Measurements from ENCODE around the gene CHEK2.

The CHEK2 gene

DNA sequence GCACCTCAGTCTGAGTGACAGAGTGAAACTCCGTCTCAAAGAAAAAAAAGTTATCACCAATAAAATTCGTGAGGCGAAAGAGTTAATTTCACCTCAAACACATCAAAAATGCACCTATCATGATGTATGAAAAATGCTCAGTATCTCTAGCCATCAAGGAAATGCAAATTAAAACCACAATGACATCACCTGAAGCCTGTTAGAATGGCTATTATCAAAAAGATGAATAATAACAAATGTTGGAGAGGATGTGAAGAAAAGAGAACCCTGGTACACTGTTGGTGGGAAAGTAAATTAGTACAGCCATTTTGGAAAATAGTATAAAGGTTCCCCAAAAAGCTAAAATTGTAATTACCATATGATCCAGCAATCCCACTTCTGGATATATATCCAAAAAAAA is 23.6 kb downstream of the CHEK2 start:
- Histone ChIP-seq H3K36me3 (replicated peaks; ENCODE audit: low read depth, low read length) (peaks cover 41% of the 10 kb centered on the region), H3K27me3 (ENCODE audit: low read depth, low read length) (no peaks in the 10 kb centered on the region), H2AFZ (ENCODE audit: low read depth, low read length) (no peak overlapping the region), H3K4me2 (ENCODE audit: low read length) (no peak overlapping the region), H3K79me2 (ENCODE audit: low read length) (no peaks in the 10 kb centered on the region), H3K4me1 (ENCODE audit: low read length) (peaks cover 4% of the 10 kb centered on the region; the same call in 1 of the 2 replicates), H3K27ac (ENCODE audit: low read length) (no peak overlapping the region), H3K9me3 (ENCODE audit: insufficient read depth, low read length) (no peaks in the 10 kb centered on the region), H3K4me3 (ENCODE audit: low read length) (no peak overlapping the region), H3K9ac (ENCODE audit: low read length) (no peak overlapping the region), H4K20me1 (ENCODE audit: insufficient read depth, low read length) (no peaks in the 10 kb centered on the region)
- TF ChIP-seq, protein P1, sequence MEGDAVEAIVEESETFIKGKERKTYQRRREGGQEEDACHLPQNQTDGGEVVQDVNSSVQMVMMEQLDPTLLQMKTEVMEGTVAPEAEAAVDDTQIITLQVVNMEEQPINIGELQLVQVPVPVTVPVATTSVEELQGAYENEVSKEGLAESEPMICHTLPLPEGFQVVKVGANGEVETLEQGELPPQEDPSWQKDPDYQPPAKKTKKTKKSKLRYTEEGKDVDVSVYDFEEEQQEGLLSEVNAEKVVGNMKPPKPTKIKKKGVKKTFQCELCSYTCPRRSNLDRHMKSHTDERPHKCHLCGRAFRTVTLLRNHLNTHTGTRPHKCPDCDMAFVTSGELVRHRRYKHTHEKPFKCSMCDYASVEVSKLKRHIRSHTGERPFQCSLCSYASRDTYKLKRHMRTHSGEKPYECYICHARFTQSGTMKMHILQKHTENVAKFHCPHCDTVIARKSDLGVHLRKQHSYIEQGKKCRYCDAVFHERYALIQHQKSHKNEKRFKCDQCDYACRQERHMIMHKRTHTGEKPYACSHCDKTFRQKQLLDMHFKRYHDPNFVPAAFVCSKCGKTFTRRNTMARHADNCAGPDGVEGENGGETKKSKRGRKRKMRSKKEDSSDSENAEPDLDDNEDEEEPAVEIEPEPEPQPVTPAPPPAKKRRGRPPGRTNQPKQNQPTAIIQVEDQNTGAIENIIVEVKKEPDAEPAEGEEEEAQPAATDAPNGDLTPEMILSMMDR (IDR thresholded peaks at IDR 0.05; ENCODE audit: low read depth, low read length): no peak
- TF ChIP-seq EZH2phosphoT487 (IDR thresholded peaks at IDR 0.05; ENCODE audit: low read depth): no peak

DNA sequence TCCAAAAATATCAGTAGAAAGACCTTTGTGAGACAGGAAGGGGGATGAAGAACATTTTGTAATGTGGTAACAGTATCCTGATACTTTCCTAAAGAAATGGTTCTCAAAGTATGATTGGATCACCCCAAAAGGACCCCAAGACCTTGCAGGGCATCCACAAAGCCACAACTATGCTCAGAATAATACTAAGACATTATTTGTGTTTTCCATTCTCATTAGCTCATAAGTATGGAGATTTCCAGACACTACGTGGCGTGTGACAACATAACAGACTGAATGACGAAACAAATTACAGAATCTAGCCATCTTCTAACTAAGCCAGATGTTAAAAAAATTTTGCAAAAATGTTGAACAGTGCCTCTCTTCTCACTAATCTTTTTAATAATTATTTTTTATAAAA is 24.9 kb downstream of the CHEK2 start:
- Histone ChIP-seq H3K9me3 (ENCODE audit: insufficient read depth, low read length) (no peaks in the 10 kb centered on the region), H3K27ac (ENCODE audit: low read length) (no peak overlapping the region), H3K4me2 (ENCODE audit: low read length) (no peak overlapping the region), H3K9ac (ENCODE audit: low read length) (no peak overlapping the region), H4K20me1 (ENCODE audit: insufficient read depth, low read length) (no peaks in the 10 kb centered on the region), H3K36me3 (replicated peaks; ENCODE audit: low read depth, low read length) (peaks cover 42% of the 10 kb centered on the region), H3K27me3 (ENCODE audit: low read depth, low read length) (no peaks in the 10 kb centered on the region), H3K4me3 (ENCODE audit: low read length) (no peak overlapping the region), H2AFZ (ENCODE audit: low read depth, low read length) (no peak overlapping the region), H3K79me2 (ENCODE audit: low read length) (no peaks in the 10 kb centered on the region), H3K4me1 (ENCODE audit: low read length) (peaks cover 4% of the 10 kb centered on the region; the same call in 1 of the 2 replicates)
- TF ChIP-seq EZH2phosphoT487 (IDR thresholded peaks at IDR 0.05; ENCODE audit: low read depth): no peak
- TF ChIP-seq, protein P1 (IDR thresholded peaks at IDR 0.05; ENCODE audit: low read depth, low read length): no peak

DNA sequence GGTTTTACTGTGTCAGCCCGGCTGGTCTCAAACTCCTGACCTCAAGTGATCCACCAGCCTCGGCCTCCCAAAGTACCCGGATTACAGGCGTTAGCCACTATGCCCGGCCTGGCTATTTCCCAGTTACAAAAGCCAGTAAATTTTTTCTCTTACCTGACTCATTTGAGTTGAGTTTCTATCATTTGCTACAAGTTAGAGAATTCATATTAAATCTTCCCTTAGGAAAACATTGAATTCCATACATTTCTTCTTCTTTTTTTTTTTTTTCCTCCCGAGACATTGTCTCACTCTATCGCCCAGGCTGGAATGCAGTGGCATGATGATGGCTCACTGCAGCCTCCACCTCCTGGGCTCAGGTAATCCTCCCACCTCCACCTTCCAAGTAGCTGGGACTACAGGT is 26.0 kb downstream of the CHEK2 start:
- no peak overlapping the region for H3K9ac ChIP-seq (ENCODE audit: low read length)
- no peak overlapping the region for H3K4me3 ChIP-seq (ENCODE audit: low read length)
- H3K4me2 ChIP-seq (ENCODE audit: low read length): no peak overlapping the region
- no peaks in the 10 kb centered on the region for H3K79me2 ChIP-seq (ENCODE audit: low read length)
- no peaks in the 10 kb centered on the region for H3K9me3 ChIP-seq (ENCODE audit: insufficient read depth, low read length)
- H4K20me1 ChIP-seq (ENCODE audit: insufficient read depth, low read length): no peaks in the 10 kb centered on the region
- H2AFZ ChIP-seq (ENCODE audit: low read depth, low read length): no peak overlapping the region
- H3K27me3 ChIP-seq (ENCODE audit: low read depth, low read length): no peaks in the 10 kb centered on the region
- no peak overlapping the region for H3K27ac ChIP-seq (ENCODE audit: low read length)
- TF ChIP-seq, protein P1 (IDR thresholded peaks at IDR 0.05; ENCODE audit: low read depth, low read length): no peak
- H3K4me1 ChIP-seq (ENCODE audit: low read length): peaks cover 4% of the 10 kb centered on the region; the same call in 1 of the 2 replicates
- H3K36me3 ChIP-seq (replicated peaks; ENCODE audit: low read depth, low read length): peaks cover 47% of the 10 kb centered on the region

GRCh38 chr22:28714043-28714628 is 27.5 kb downstream of the CHEK2 start:
- Histone ChIP-seq H3K4me2 (ENCODE audit: low read length) (no peak overlapping the region), H3K9ac (ENCODE audit: low read length) (no peak overlapping the region), H4K20me1 (ENCODE audit: insufficient read depth, low read length) (no peaks in the 10 kb centered on the region), H3K9me3 (ENCODE audit: insufficient read depth, low read length) (no peaks in the 10 kb centered on the region), H3K4me1 (ENCODE audit: low read length) (peaks cover 4% of the 10 kb centered on the region; the same call in 1 of the 2 replicates), H3K4me3 (ENCODE audit: low read length) (no peak overlapping the region), H3K27ac (ENCODE audit: low read length) (no peak overlapping the region), H3K36me3 (replicated peaks; ENCODE audit: low read depth, low read length) (peaks cover 47% of the 10 kb centered on the region), H3K27me3 (ENCODE audit: low read depth, low read length) (no peaks in the 10 kb centered on the region), H2AFZ (ENCODE audit: low read depth, low read length) (no peak overlapping the region), H3K79me2 (ENCODE audit: low read length) (no peaks in the 10 kb centered on the region)
- no peak for TF ChIP-seq EZH2phosphoT487 (IDR thresholded peaks at IDR 0.05; ENCODE audit: low read depth)
- TF ChIP-seq, protein P1 (IDR thresholded peaks at IDR 0.05; ENCODE audit: low read depth, low read length): no peak
